Stimulated activated CD8-positive, alpha-beta memory T cell treated with anti-CD3 and anti-CD28 coated beads, Interleukin-15, amount 100 ng/mL, for 24 hours (primary cell): Measurements from ENCODE around the gene GATA5.
"Not testable (repeated sequence)": the region's sequence is repeated elsewhere in the genome, so short reads cannot be mapped to it uniquely, and the experiment has no call there.

Experiments used
- DNase-seq: peaks from one replicate; pipeline ENCODE4 v3.0.0-alpha.2; 2020; ENCODE audit warnings: low read depth

The GATA5 gene

GRCh38 chr20:62428396-62429295, 47.1 kb downstream of the GATA5 start:
- no peak for DNase-seq

GRCh38 chr20:62428002-62428372, 47.8 kb downstream of the GATA5 start:
- DNase-seq = no peak

GRCh38 chr20:62427172-62428001, 48.4 kb downstream of the GATA5 start, which contains the start of gene RBBP8NL:
TSS of gene RBBP8NL (minus strand) at chr20:62427539. CDS start at chr20:62419647, 7,892 bp downstream.
- DNase-seq = no peak

GRCh38 chr20:62426699-62427131, 49.1 kb downstream of the GATA5 start:
- no peak for DNase-seq

- DNase-seq = not testable (repeated sequence)
Measured at GRCh38 chr20:62426059-62426348, 49.8 kb downstream of the GATA5 start.

GRCh38 chr20:62425281-62426058, 50.3 kb downstream of the GATA5 start:
- no peak for DNase-seq

GRCh38 chr20:62424249-62425107, 51.3 kb downstream of the GATA5 start:
- no peak for DNase-seq

GRCh38 chr20:62423326-62423706, 52.5 kb downstream of the GATA5 start:
- DNase-seq = no peak

GRCh38 chr20:62422636-62423325, 53.0 kb downstream of the GATA5 start:
- no peak for DNase-seq

- no peak for DNase-seq
Measured at GRCh38 chr20:62421716-62421990, 54.1 kb downstream of the GATA5 start.

GRCh38 chr20:62420846-62421715, 54.7 kb downstream of the GATA5 start:
- no peak for DNase-seq

- no peak for DNase-seq
Measured at GRCh38 chr20:62419759-62420158, 56.0 kb downstream of the GATA5 start.

GRCh38 chr20:62418709-62419487, 56.9 kb downstream of the GATA5 start:
- DNase-seq = no peak

- no peak for DNase-seq
Measured at GRCh38 chr20:62417981-62418708, 57.6 kb downstream of the GATA5 start.

GRCh38 chr20:62416651-62417637, 58.9 kb downstream of the GATA5 start:
- no peak for DNase-seq

- DNase-seq = no peak
Measured at GRCh38 chr20:62415354-62416111, 60.3 kb downstream of the GATA5 start.
